Activated T-cell treated with anti-CD3 and anti-CD28 coated beads for 24 hours (primary cell): ENCODE results near the gene XNDC1N.
"Not testable (repeated sequence)": the region's sequence is repeated elsewhere in the genome, so short reads cannot be mapped to it uniquely, and the experiment has no call there.

Source experiments
- DNase-seq: peaks from one replicate; pipeline ENCODE4 v3.0.0-alpha.2; 2020; ENCODE audit warnings: low read depth

XNDC1N gene

DNA sequence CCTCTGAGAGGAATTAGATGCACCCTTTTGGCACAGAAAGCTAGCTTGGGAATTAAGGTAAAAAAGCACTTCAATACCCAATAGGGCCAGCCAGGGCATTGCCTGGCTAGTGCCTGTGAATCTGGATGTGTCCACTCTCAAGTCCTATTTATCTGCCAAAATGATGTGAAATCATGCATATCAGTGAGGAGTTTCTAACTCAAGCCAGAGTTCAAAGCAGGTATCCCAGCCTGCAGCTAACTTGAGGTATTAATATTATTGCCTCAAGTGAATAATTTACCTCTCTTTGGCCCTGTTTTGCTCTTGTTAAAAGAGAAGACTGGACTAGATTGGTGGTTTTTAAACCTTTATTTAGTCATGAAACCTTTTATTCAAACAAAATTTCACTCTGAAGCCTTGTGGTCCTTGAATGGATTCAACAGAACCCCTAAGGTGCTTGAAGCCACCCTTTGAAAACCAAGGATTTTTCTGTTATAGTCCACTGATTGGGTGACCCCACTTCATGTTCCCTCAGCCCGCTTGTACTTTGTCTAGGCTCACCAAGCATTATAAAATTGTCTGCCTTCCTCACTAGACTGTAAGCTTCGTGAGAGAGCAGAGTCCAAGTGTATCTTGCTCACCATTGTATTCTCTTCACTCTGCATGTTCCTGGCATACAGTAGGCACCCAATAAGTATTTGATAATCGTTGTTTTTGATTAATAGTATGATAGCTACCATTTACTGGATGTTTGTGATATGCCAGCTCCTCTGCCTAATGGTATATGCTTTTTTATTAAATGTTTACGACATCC is 4.9 kb upstream of the XNDC1N start:
- DNase-seq, result no peak

GRCh38 chr11:71931245-71931602 is 2.8 kb upstream of the XNDC1N start:
- no peak for DNase-seq

DNA sequence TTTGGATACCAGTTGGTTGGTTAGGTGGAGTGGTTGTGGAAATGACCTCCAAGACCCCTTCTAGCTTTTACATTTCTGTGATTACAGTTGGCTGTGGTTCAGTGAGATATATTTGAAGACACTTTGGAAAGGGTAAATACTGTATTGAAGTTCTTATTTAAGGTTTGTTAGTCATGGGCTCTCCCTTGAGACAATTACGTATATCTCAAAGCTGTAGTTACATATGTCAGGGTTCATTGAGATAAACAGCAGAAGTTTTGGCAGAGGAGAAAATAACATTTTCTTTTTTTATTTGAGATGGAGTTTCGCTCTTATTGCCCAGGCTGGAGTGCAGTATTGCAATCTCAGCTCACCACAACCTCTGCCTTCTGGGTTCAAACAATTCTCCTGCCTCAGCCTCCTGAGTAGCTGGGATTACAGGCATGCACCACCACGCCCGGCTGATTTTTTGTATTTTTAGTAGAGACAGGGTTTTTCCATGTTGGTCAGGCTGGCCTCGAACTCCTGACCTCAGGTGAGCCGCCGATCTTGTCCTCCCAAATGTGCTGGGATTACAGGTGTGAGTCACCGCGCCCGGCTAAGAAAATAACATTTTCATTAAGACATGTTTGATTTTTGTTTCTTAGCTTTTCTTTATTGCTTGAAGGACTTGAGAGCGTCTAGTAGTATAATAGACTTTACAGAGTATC is 2.3 kb upstream of the XNDC1N start:
- DNase-seq, result no peak

- no peak for DNase-seq
Measured at GRCh38 chr11:71929491-71929890, 1.1 kb upstream of the XNDC1N start.

- peak; percentile 97 for DNase-seq
Measured at GRCh38 chr11:71928737-71929443, 496 bp upstream of the XNDC1N start, which contains the start of gene RNF121. TSS of gene RNF121 (plus strand) at chr11:71929046. CDS start at chr11:71929062, 16 bp downstream.

- no peak for DNase-seq
Measured at GRCh38 chr11:71917646-71918140, 10.7 kb downstream of the XNDC1N start.

DNA sequence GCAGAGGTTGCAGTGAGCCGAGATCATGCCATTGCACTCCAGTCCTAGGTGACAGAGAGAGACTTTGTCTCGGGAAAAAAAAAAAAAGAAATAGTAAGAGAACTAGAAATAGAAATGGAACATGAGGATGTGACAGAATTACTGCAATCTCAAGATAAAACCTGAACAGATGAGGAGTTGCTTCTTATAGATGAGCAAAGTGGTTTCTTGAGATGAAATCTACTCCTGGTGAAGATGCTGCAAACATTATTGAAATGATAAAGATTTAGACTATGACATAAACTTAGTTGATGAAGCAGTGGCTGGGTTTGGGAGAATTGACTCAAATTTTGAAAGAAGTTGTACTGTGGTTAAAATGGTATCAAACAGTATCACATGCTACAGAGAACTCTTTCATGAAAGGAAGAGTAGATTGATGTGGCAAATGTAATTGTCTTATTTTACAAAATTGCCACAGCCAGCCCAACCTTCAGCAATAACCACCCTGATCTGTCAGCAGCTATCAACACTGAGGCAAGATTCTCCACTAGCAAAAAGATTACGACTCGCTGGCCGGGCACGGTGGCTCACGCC is 13.7 kb downstream of the XNDC1N start:
- no peak for DNase-seq

DNA sequence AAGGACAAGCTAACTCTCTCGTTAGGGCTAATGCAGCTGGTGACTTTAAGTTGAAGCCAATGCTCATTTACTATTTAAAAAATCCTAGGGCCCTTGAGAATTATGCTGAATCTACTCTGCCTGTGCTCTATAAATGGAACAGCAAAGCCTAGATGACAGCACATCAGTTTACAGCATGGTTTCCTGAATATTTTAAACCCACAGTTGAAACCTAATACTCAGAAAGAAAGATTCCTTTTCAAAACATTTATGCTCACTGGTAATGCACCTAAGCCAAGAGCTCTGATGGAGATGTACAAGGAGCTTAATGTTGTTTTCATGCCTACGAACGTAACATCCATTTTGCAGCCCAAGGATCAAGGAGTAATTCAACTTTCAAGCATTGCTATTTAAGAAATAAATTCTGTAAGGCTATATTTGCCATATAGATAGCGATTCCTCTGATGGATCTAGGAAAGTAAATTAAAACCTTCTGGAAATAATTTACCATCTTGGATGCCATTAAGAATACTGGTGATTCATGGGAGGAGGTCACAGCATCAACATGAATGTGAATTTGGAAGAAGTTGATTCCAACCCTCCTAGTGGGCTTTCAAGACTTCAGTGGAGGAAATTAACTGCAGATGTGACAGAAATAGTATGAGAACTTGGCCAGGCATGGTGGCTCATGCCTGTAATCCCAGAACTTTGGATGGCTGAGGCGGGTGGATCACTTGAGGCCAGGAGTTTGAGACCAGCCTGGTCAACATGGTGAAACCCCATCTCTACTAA is 14.5 kb downstream of the XNDC1N start:
- no peak for DNase-seq

- not testable (repeated sequence) for DNase-seq
Measured at GRCh38 chr11:71911986-71912340, 16.4 kb downstream of the XNDC1N start.

GRCh38 chr11:71911321-71911985 is 16.9 kb downstream of the XNDC1N start:
- peak; percentile 71 for DNase-seq

GRCh38 chr11:71910775-71911174 is 17.6 kb downstream of the XNDC1N start:
- DNase-seq, result not testable (repeated sequence)

- no peak for DNase-seq
Measured at GRCh38 chr11:71908218-71908617, 20.2 kb downstream of the XNDC1N start.

DNA sequence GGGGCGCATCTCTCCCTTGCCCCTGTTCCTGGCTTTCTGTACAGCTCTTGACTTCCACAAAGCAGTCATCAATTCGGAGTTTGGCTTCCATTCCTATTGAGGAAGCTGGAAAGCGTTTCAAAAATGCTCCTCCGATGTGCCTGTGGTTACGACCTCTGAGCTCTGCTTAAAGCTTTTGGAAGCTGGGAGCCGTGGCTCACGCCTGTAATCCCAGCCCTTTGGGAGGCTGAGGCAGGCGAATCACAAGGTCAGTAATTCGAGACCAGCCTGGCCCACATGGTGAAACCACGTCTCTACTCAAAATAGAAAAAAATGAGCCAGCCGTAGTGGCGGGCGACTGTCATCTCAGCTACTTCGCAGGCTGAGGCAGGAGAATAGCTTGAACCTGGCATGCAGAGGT is 27.3 kb downstream of the XNDC1N start:
- not testable (repeated sequence) for DNase-seq

DNA sequence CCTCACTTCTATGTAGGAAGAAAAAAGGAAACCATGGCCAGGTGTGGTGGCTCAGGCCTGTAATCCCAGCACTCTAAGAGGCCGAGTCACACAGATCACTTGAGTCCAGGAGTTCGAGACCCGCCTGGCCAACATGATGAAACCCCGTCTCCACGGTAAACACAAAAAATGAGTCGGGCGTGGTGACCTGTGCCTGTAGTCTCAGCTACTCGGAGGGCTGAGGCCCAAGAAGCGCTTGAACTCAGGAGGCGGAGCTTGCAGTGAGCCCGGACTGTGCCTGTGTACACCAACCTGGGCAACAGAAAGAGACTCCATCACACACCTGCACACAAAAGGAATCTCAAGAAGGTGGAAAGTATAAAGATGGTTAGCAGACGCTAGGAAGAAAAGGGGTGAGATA is 32.4 kb downstream of the XNDC1N start:
- no peak for DNase-seq

DNA sequence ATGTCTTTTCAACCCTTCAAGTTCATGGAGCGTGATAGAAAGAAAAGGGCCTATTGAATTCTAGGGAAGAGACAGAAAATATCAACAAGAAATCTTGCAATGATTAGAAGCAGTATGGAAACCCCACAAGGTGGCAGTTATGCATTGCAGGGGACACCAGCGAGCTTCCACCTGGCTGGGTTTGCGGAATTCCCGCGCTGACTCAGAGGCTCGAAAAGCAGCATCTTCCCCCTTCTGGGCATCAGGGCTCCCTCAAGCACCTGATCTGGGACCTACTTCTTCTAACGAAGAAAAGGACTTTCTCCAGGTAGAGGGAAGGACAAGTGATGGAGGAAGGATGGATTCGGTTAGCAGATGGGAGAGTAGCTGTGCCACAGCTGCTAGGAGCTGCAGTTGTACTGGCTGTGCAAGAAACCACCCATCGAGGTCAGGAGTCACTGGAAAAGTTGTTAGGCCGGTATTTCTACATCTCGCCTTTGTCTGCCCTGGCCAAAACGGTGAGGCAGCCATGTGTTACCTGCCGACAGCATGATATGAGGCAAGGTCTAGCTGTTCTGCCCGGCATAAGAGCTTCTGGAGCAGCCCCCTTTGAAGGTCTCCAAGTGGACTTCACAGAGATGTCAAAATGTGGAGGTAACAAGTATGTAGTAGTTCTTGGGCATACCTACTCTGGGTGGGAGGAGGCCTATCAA is 39.1 kb downstream of the XNDC1N start:
- DNase-seq, result not testable (repeated sequence)

DNA sequence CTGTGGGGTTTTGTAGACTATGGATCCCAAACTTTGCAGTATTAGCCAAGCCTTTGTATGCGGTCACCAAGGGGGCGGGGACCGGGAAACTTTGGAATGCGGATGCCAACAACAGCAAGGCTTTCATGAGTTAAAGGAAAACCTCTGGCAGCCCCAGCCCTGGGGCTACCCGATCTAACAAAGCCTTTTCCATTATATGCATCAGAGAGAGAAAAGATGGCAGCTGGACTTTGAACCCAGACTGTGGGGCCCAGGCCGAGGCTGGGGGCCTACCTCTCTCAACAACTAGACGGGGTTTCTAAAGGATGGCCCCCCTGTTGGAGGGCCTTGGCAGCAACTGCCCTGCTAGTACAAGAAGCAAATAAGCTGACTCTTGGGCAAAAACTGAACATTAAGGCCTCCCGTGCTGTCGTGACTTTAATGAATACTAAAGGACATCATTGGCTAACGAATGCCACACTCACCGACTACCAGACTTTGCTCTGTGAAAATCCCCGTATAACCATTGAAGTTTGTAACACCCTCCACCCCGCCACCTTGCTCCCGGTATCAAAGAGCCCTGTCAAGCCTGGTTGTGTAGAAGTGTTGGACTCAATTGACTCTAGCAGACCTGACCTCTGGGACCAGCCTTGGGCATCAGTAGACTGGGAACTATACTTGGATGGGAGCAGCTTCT is 39.9 kb downstream of the XNDC1N start:
- DNase-seq, result not testable (repeated sequence)

DNA sequence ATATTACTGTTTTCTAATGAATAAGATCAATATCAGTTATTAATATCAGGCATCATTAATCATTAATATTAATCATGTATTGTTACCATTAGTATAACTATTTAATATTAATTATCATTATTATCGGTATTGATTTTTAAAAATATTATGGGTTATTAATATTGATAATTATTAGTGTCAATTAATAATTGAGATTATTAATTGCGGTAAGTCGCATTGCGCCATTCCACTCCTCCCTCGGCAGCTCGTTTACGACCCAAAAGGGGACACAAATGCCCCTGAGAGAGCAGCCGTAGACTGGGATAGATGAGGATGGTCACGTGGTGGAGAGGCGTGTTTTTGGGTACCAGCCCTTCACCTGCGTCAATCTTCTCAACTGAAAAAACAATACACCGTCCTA is 42.6 kb downstream of the XNDC1N start:
- DNase-seq, result not testable (repeated sequence)
